Heart right ventricle (tissue), 16 donors: Measurements from ENCODE around the gene R3HDM2. TPM values are rescaled to one million over a fixed set of nuclear protein-coding genes. Genes with fewer than 3 reads are reported as not detected.

Source experiments
- ATAC-seq, 8 donors: fragments of 200-7000 bp; cut with Tn5 transposase; one replicate each; pipeline ENCODE4 v1.9.1; 2020; ENCODE audit warnings: mild to moderate bottlenecking in 8 of 8, moderate library complexity in 8 of 8, moderate number of reproducible peaks in 1 of 8
- DNase-seq, 2 donors: peaks; one replicate each; pipeline ENCODE4 v3.0.0-alpha.2; 2020
- H3K27ac ChIP-seq, 10 donors: fragments of 200-600 bp; sonication (generic) in 2 of 10; one replicate each; pipeline versions ENCODE4 v1.5.0 to v1.8.0; 2020 to 2022; ENCODE audit warnings: mild to moderate bottlenecking in 3 of 10
- H3K27me3 ChIP-seq, 7 donors: fragments of 200-600 bp; one replicate each; pipeline ENCODE4 v1.8.0; 2021 to 2022; ENCODE audit warnings: mild to moderate bottlenecking in 2 of 7
- H3K36me3 ChIP-seq, 9 donors: fragments of 200-600 bp; sonication (generic) in 1 of 9; one replicate each; pipeline versions ENCODE4 v1.5.0 to v1.8.0; 2020 to 2022; ENCODE audit warnings: mild to moderate bottlenecking in 2 of 9
- H3K4me1 ChIP-seq, 9 donors: fragments of 200-600 bp; sonication (generic) in 1 of 9; one replicate each; pipeline versions ENCODE4 v1.5.0 to v1.8.0; 2020 to 2022; ENCODE audit warnings: mild to moderate bottlenecking in 4 of 9
- H3K4me3 ChIP-seq, 10 donors: fragments of 200-600 bp; sonication (generic) in 2 of 10; one replicate each; pipeline versions ENCODE4 v1.5.0 to v1.8.0; 2020 to 2022; ENCODE audit warnings: mild to moderate bottlenecking in 7 of 10, moderate library complexity in 2 of 10
- H3K9me3 ChIP-seq, 11 donors: fragments of 200-600 bp in 10 of 11; sonication (generic) in 2 of 11; one replicate each; pipeline versions ENCODE4 v1.5.0 to v1.8.0; 2013 to 2022; ENCODE audit warnings: mild to moderate bottlenecking in 2 of 11, control low read depth in 1 of 11, moderate library complexity in 1 of 11
- CTCF ChIP-seq, 9 donors: fragments of 200-600 bp; sonication (generic) in 2 of 9; IDR thresholded peaks; one replicate each; pipeline versions ENCODE4 v1.5.0 to v1.8.0; 2021 to 2022; ENCODE audit warnings: antibody characterized with exemption in 9 of 9, mild to moderate bottlenecking in 5 of 9, moderate library complexity in 1 of 9
- WGBS, 2 donors: extraction: QIAGEN DNeasy Blood & Tissue Kit; methylation state at CpG; one replicate each; pipeline ENCODE4 v1.1.7; 2013; ENCODE audit warnings: inconsistent platforms in 1 of 2; 5-methylcytosine and 5-hydroxymethylcytosine counted together
- intact Hi-C, 10 donors: fragments of 100-400 bp; cut with DNase I; formaldehyde crosslinking; loops; one replicate each; pipeline versions ENCODE4 v1.11.1 to v1.14.2; 2022
- polyA plus RNA-seq, 2 donors: library from polyadenylated mRNA; stranded (reverse); fragments of 200-250 nt; gene quantifications; one replicate each; pipeline ENCODE4 v1.2.3, GENCODE V29; 2013
- total RNA-seq, 10 donors: library from RNA; stranded (reverse); fragmentation: NEBNext Ultra II Directional in 3 of 10; extraction: Animal tissue kit (Norgen Biotek cat#: 25700) in 3 of 10; gene quantifications; one replicate each; pipeline versions ENCODE4 v1.2.1 to v1.2.4, GENCODE V29; 2021 to 2023
- donor health status: Arrhythmogenic right ventricular cardiomyopathy.
- donor health status: ischemic (EF 13 %, LVEDD 7.1; RV severe dilation, severe dysfunction).
- donor health status: healthy with polysubstance abuse.
- donor health status: DM: no; HTN: yes; CAD: no.
- donor health status: DM: no; HTN: no; CAD: no.
- donor health status: ischemic (EF 25% LVEDD 6.9; RV normal size, moderate dysfunction).
- donor health status: ischemic (EF 25% LVEDD 5.7; RV mildly dilated, moderate dysfunction).
- donor health status: healthy.
- donor health status: DM: yes; HTN: yes; CAD: no.
- donor health status: Ischemic cardiomyopathy.
- donor health status: ischemic (EF 35%, LVEDD 5.7; RV mildly dilated, moderate dysfunction).
- donor health status: nonischemic (EF 11% LVEDD 7.7; RV severe dilation, severe dysfunction).
- donor health status: DM: yes; HTN: yes; CAD: no.
- donor health status: PGD.
- donor health status: ischemic (EF 29% LVEDD 5.4; RV normal size, mild dysfunction).
- donor health status: nonischemic (EF 23%, LVEDD 6.1; RV moderate dilation, normal function).

Gene R3HDM2
- total and polyA plus RNA-seq, 12 donors, result 15.5 to 107 (median 73.9) TPM

GRCh38 chr12:57210926-57211692 is 219.7 kb downstream of the R3HDM2 start:
- ATAC-seq, result no peak
- intact Hi-C loops, result loop anchor here in 3 of 10 donors (5.0 to 10.0 kb wide), 2 partner anchors 66 to 254 kb away; no protein-coding TSS in a partner anchor
- Histone ChIP-seq H3K4me1 (peaks cover 17 to 62% (median 47%) of the 10 kb centered on the region in 9 donors), H3K36me3 (peaks cover 0 to 77% (median 11%) of the 10 kb centered on the region in 9 donors), H3K9me3 (no peaks in the 10 kb centered on the region), H3K27ac (no peak overlapping the region), H3K27me3 (peaks cover 4 to 28% (median 14%) of the 10 kb centered on the region in 7 donors), H3K4me3 (no peak overlapping the region)
- 82 to 84% methylated on average over 16 of the region's 16 CpGs for WGBS, 2 donors
- TF ChIP-seq CTCF (IDR thresholded peaks at IDR 0.05), result no peak
- no peak for DNase-seq

GRCh38 chr12:57210461-57210860 is 220.4 kb downstream of the R3HDM2 start:
- H3K27ac ChIP-seq, result no peak overlapping the region
- H3K36me3 ChIP-seq, result peaks cover 0 to 84% (median 14%) of the 10 kb centered on the region in 9 donors
- no peak for ATAC-seq
- no peak overlapping the region for H3K4me3 ChIP-seq
- peaks cover 0 to 22% (median 8%) of the 10 kb centered on the region in 7 donors for H3K27me3 ChIP-seq
- no peak for TF ChIP-seq CTCF (IDR thresholded peaks at IDR 0.05)
- WGBS, 2 donors, result 93% methylated on average over 15 of the region's 15 CpGs
- DNase-seq, result no peak
- intact Hi-C loops, result loop anchor here in 3 of 10 donors (5.0 to 10.0 kb wide), 2 partner anchors 67 to 254 kb away; no protein-coding TSS in a partner anchor
- H3K4me1 ChIP-seq, result peaks cover 17 to 55% (median 40%) of the 10 kb centered on the region in 9 donors
- no peaks in the 10 kb centered on the region for H3K9me3 ChIP-seq

- no peak for TF ChIP-seq CTCF (IDR thresholded peaks at IDR 0.05)
- no peak overlapping the region for H3K4me3 ChIP-seq
- peaks cover 0 to 89% (median 19%) of the 10 kb centered on the region in 9 donors for H3K36me3 ChIP-seq
- peaks cover 0 to 16% (median 3%) of the 10 kb centered on the region in 7 donors for H3K27me3 ChIP-seq
- ATAC-seq, result no peak
- DNase-seq, result no peak
- H3K4me1 ChIP-seq, result peaks cover 17 to 50% (median 38%) of the 10 kb centered on the region in 9 donors
- intact Hi-C loops, result loop anchor here in 4 of 10 donors (5.0 to 10.0 kb wide), 3 partner anchors 32 to 255 kb away; no protein-coding TSS in a partner anchor
- WGBS, 2 donors, result 91 to 92% methylated on average over 8 of the region's 8 CpGs
- peak overlapping the region in 1 of 10 donors; percentile 86 for H3K27ac ChIP-seq
- H3K9me3 ChIP-seq, result no peaks in the 10 kb centered on the region
Observed at GRCh38 chr12:57209916-57210315, 220.9 kb downstream of the R3HDM2 start.

GRCh38 chr12:57208631-57209282 is 222.1 kb downstream of the R3HDM2 start:
- Histone ChIP-seq H3K4me1 (peaks cover 12 to 38% (median 29%) of the 10 kb centered on the region in 9 donors), H3K27me3 (peaks cover 0 to 5% (median 0%) of the 10 kb centered on the region in 7 donors), H3K9me3 (no peaks in the 10 kb centered on the region), H3K36me3 (peaks cover 0 to 99% (median 23%) of the 10 kb centered on the region in 9 donors), H3K4me3 (no peak overlapping the region), H3K27ac (peak overlapping the region in 9 of 10 donors; percentile 50 to 86 (median 67))
- intact Hi-C loops, result loop anchor here in 1 of 10 donors (5.0 kb wide), 1 partner anchor 34 kb away; no protein-coding TSS in a partner anchor
- TF ChIP-seq CTCF (IDR thresholded peaks at IDR 0.05), result no peak
- peak; percentile 58 to 81 (median 68) for ATAC-seq
- DNase-seq, result peak; percentile 78 to 83
- WGBS, 2 donors, result 44 to 46% methylated on average over 22 of the region's 22 CpGs
